NCI-H2081 treated with DMSO at 0.1 percent for 48 hours (cell line): Measurements from ENCODE around the gene CENPVL3.
"Not testable (repeated sequence)": the region's sequence is repeated elsewhere in the genome, so short reads cannot be mapped to it uniquely, and the experiment has no call there.

Experiments used
- DNase-seq: peaks from one replicate; lab custom pipeline; 2025; lab: John Stamatoyannopoulos, UW

CENPVL3 gene

GRCh38 chrX:51618241-51619155 is at the start of gene CENPVL3:
Gene CENPVL3, minus strand, starts transcription at chrX:51618912. Its CDS starts 39 bp downstream, at chrX:51618873.
- DNase-seq: not testable (repeated sequence)

- no peak for DNase-seq
These were observed 47.3 kb upstream of the CENPVL3 start for GRCh38 chrX:51665981-51666380.

- DNase-seq: no peak
These were observed 24.7 kb upstream of the CENPVL3 start for GRCh38 chrX:51643377-51643776.

- DNase-seq: no peak
These were observed 22.8 kb upstream of the CENPVL3 start for GRCh38 chrX:51641421-51642021.

GRCh38 chrX:51636511-51636910 is 17.8 kb upstream of the CENPVL3 start:
- not testable (repeated sequence) for DNase-seq

- DNase-seq: no peak
These were observed 4.2 kb downstream of the CENPVL3 start for GRCh38 chrX:51614353-51615012.

- no peak for DNase-seq
These were observed 9.9 kb downstream of the CENPVL3 start for GRCh38 chrX:51608766-51609165.

- no peak for DNase-seq
These were observed 10.6 kb downstream of the CENPVL3 start for GRCh38 chrX:51608126-51608525.

- no peak for DNase-seq
These were observed 12.3 kb downstream of the CENPVL3 start for GRCh38 chrX:51606446-51606845.

GRCh38 chrX:51598899-51599298 is 19.8 kb downstream of the CENPVL3 start:
- no peak for DNase-seq

- DNase-seq: no peak
These were observed 46.8 kb downstream of the CENPVL3 start for GRCh38 chrX:51571874-51572273.

GRCh38 chrX:51569561-51569960 is 49.2 kb downstream of the CENPVL3 start:
- no peak for DNase-seq

GRCh38 chrX:51568586-51568985 is 50.1 kb downstream of the CENPVL3 start:
- no peak for DNase-seq
